ENCODE measurements around the gene CYB561.

Gene CYB561

GRCh38 chr17:63445954-63446752 is at the start of gene CYB561:
Gene CYB561 (minus strand): TSS chr17:63446306. CDS start chr17:63437547, 8,759 bp downstream.
- DNase-seq (ENCODE audit: insufficient read length, low spot score) (peak; percentile 95), FAIRE-seq (no peak)
- peak; percentile 7 for TF ChIP-seq CTCF (IDR thresholded peaks at IDR 0.05; ENCODE audit: insufficient read depth, missing control alignments)

GRCh38 chr17:63495491-63495890 is 49.4 kb upstream of the CYB561 start:
- no peak for TF ChIP-seq CTCF (IDR thresholded peaks at IDR 0.05; ENCODE audit: insufficient read depth, missing control alignments)
- FAIRE-seq (no peak), DNase-seq (ENCODE audit: insufficient read length, low spot score) (no peak)

- no peak for DNase-seq (ENCODE audit: insufficient read length, low spot score)
- TF ChIP-seq CTCF (IDR thresholded peaks at IDR 0.05; ENCODE audit: insufficient read depth, missing control alignments) = no peak
- no peak for FAIRE-seq
These were observed 48.3 kb upstream of the CYB561 start for GRCh38 chr17:63494300-63494928.

- no peak for FAIRE-seq
- DNase-seq (ENCODE audit: insufficient read length, low spot score) = no peak
- no peak for TF ChIP-seq CTCF (IDR thresholded peaks at IDR 0.05; ENCODE audit: insufficient read depth, missing control alignments)
These were observed 47.3 kb upstream of the CYB561 start for GRCh38 chr17:63493411-63493810.

- TF ChIP-seq CTCF (IDR thresholded peaks at IDR 0.05; ENCODE audit: insufficient read depth, missing control alignments) = no peak
- DNase-seq (ENCODE audit: insufficient read length, low spot score) (no peak), FAIRE-seq (no peak)
These were observed 46.8 kb upstream of the CYB561 start for GRCh38 chr17:63492940-63493339.

GRCh38 chr17:63491977-63492618 is 46.0 kb upstream of the CYB561 start:
- DNase-seq (ENCODE audit: insufficient read length, low spot score) (no peak), FAIRE-seq (no peak)
- TF ChIP-seq CTCF (IDR thresholded peaks at IDR 0.05; ENCODE audit: insufficient read depth, missing control alignments) = no peak
